Muscle layer of duodenum (tissue), 2 donors: ENCODE results near the gene ZDBF2.
"Not testable (repeated sequence)": the region's sequence is repeated elsewhere in the genome, so short reads cannot be mapped to it uniquely, and the experiment has no call there.

Source experiments
- H3K27ac ChIP-seq: one replicate; pipeline ENCODE4 v1.7.0; 2013; ENCODE audit warnings: mild to moderate bottlenecking, low read length
- H3K27me3 ChIP-seq: one replicate; pipeline ENCODE4 v1.7.0; 2013; ENCODE audit warnings: low read depth, mild to moderate bottlenecking, control low read depth, low read length
- H3K36me3 ChIP-seq, 2 donors: one replicate each; pipeline ENCODE4 v1.7.0; 2013; ENCODE audit warnings: low read length in 2 of 2, control low read depth in 1 of 2, mild to moderate bottlenecking in 1 of 2; ENCODE audit not compliant: insufficient read depth in 2 of 2, control insufficient read depth in 1 of 2
- H3K4me1 ChIP-seq, 2 donors: one replicate each; pipeline ENCODE4 v1.7.0; 2013; ENCODE audit warnings: low read length in 2 of 2, mild to moderate bottlenecking in 2 of 2, control low read depth in 1 of 2, moderate library complexity in 1 of 2; ENCODE audit not compliant: insufficient read depth in 2 of 2, control insufficient read depth in 1 of 2
- H3K4me3 ChIP-seq, 2 donors: one replicate each; pipeline ENCODE4 v1.7.0; 2013; ENCODE audit warnings: low read length in 2 of 2, low read depth in 1 of 2, mild to moderate bottlenecking in 1 of 2
- H3K9me3 ChIP-seq, 2 donors: one replicate each; pipeline ENCODE4 v1.7.0; 2013; ENCODE audit warnings: low read length in 2 of 2, control low read depth in 1 of 2, mild to moderate bottlenecking in 1 of 2; ENCODE audit not compliant: control insufficient read depth in 1 of 2
- donor health status: healthy.

ZDBF2 gene

GRCh38 chr2:206245265-206245672, 29.2 kb upstream of the ZDBF2 start:
- Histone ChIP-seq H3K4me3 (no peak overlapping the region), H3K27me3 (no peaks in the 10 kb centered on the region), H3K4me1 (no peaks in the 10 kb centered on the region), H3K36me3 (no peaks in the 10 kb centered on the region), H3K27ac (no peak overlapping the region), H3K9me3 (no peaks in the 10 kb centered on the region)

GRCh38 chr2:206250041-206250897, 24.2 kb upstream of the ZDBF2 start:
- Histone ChIP-seq H3K36me3 (no peaks in the 10 kb centered on the region), H3K27me3 (peaks cover 7% of the 10 kb centered on the region), H3K4me3 (peak overlapping the region in 1 of 2 donors; percentile 43), H3K27ac (no peak overlapping the region), H3K9me3 (no peaks in the 10 kb centered on the region), H3K4me1 (no peaks in the 10 kb centered on the region)

- H3K4me1 ChIP-seq, result no peaks in the 10 kb centered on the region
- no peak overlapping the region for H3K4me3 ChIP-seq
- no peak overlapping the region for H3K27ac ChIP-seq
- H3K9me3 ChIP-seq, result no peaks in the 10 kb centered on the region
- peaks cover 16% of the 10 kb centered on the region for H3K27me3 ChIP-seq
- no peaks in the 10 kb centered on the region for H3K36me3 ChIP-seq
Observed at GRCh38 chr2:206253125-206253776, 21.2 kb upstream of the ZDBF2 start.

GRCh38 chr2:206253777-206254166, 20.7 kb upstream of the ZDBF2 start:
- H3K27ac ChIP-seq, result no peak overlapping the region
- H3K9me3 ChIP-seq, result no peaks in the 10 kb centered on the region
- H3K36me3 ChIP-seq, result no peaks in the 10 kb centered on the region
- peaks cover 16% of the 10 kb centered on the region for H3K27me3 ChIP-seq
- no peak overlapping the region for H3K4me3 ChIP-seq
- no peaks in the 10 kb centered on the region for H3K4me1 ChIP-seq

DNA sequence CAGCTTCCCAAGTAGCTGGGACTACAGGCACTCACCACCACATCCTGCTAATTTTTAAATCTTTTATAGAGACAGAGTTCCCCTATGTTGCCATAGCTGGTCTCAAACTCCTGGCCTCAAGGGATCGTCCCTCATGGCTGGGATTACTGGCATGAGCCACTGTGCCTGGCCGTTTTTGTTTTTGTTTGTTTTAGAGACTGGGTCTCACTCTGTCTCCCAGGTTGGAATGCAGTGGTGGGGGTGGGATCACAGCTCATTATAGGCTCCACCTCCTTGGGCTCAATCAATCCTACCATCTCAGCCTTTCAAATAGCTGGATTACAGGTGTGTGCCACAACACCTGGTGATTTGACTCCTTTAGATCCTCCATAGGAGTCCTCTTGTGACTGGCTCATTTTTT, 19.5 kb upstream of the ZDBF2 start:
- Histone ChIP-seq H3K36me3 (no peaks in the 10 kb centered on the region), H3K4me3 (no peak overlapping the region), H3K27me3 (peaks cover 24% of the 10 kb centered on the region), H3K9me3 (no peaks in the 10 kb centered on the region), H3K4me1 (no peaks in the 10 kb centered on the region), H3K27ac (no peak overlapping the region)

- no peaks in the 10 kb centered on the region for H3K36me3 ChIP-seq
- H3K27me3 ChIP-seq, result peaks cover 34% of the 10 kb centered on the region
- H3K4me1 ChIP-seq, result no peaks in the 10 kb centered on the region
- H3K9me3 ChIP-seq, result no peaks in the 10 kb centered on the region
- H3K27ac ChIP-seq, result no peak overlapping the region
- no peak overlapping the region for H3K4me3 ChIP-seq
Observed at GRCh38 chr2:206256706-206257205, 17.7 kb upstream of the ZDBF2 start.

- Histone ChIP-seq H3K36me3 (no peaks in the 10 kb centered on the region), H3K27me3 (peaks cover 35% of the 10 kb centered on the region), H3K4me1 (no peaks in the 10 kb centered on the region), H3K9me3 (no peaks in the 10 kb centered on the region), H3K27ac (no peak overlapping the region), H3K4me3 (no peak overlapping the region)
Observed at GRCh38 chr2:206257350-206257749, 17.1 kb upstream of the ZDBF2 start.

DNA sequence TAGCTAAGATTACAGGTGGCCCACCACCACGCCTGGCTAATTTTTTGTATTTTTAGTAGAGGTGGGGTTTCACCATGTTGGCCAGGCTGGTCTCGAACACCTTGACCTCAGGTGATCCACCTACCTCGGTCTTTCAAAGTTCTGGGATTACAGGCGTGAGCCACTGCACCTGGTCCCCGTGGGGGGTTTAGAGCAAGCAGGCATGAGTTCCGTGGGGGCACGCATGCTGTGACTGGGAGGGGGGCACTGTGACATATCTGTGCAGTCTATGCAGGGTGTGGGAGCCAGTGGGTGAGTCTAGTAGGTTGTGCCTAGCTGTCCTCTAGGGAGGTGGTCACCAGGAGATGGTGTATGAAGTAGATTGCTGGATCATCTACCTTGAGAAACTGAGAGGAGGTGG, 16.6 kb upstream of the ZDBF2 start:
- no peaks in the 10 kb centered on the region for H3K36me3 ChIP-seq
- no peak overlapping the region for H3K4me3 ChIP-seq
- no peak overlapping the region for H3K27ac ChIP-seq
- H3K27me3 ChIP-seq, result peaks cover 36% of the 10 kb centered on the region
- H3K9me3 ChIP-seq, result no peaks in the 10 kb centered on the region
- H3K4me1 ChIP-seq, result no peaks in the 10 kb centered on the region

DNA sequence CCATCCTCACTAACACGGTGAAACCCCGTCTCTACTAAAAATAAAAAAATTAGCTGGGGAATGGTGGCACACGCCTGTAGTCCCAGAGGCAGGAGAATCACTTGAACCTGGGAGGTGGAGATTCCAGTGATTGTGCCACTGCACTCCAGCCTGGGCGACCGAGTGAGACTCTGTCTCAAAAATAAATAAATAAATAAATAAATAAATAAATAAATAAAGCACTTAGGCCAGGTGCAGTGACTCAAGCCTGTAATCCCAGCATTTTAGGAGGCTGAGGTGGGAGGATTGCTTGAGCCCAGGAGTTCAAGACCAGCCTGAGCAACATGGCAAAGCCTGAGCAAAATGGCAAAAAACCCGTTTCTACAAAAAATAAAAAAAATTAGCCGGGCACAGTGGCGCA, 15.8 kb upstream of the ZDBF2 start:
- H3K27me3 ChIP-seq, result peaks cover 36% of the 10 kb centered on the region
- H3K9me3 ChIP-seq, H3K4me1 ChIP-seq, H3K27ac ChIP-seq, H3K4me3 ChIP-seq, H3K36me3 ChIP-seq: not testable (repeated sequence)

GRCh38 chr2:206259376-206260187, 14.9 kb upstream of the ZDBF2 start:
- H3K36me3 ChIP-seq, result no peaks in the 10 kb centered on the region
- H3K4me1 ChIP-seq, result no peaks in the 10 kb centered on the region
- H3K27me3 ChIP-seq, result peaks cover 45% of the 10 kb centered on the region
- no peak overlapping the region for H3K4me3 ChIP-seq
- H3K27ac ChIP-seq, result no peak overlapping the region
- no peaks in the 10 kb centered on the region for H3K9me3 ChIP-seq
